Renal cortical epithelial cell (primary cell): ENCODE measurements around the gene NOTUM. TPM values are rescaled to one million over a fixed set of nuclear protein-coding genes. Genes with fewer than 3 reads are reported as not detected.
"Not testable (repeated sequence)": the region's sequence is repeated elsewhere in the genome, so short reads cannot be mapped to it uniquely, and the experiment has no call there.

ENCODE experiments used
- DNase-seq: peaks from one replicate; pipeline ENCODE4 v3.0.0-alpha.2; 2011; ENCODE audit warnings: low read depth
- total RNA-seq: library from RNA; depleted of rRNA; stranded (reverse); fragments of >200 nt; gene quantifications from 2 replicates; pipeline ENCODE4 v1.2.3, GENCODE V29; 2014

NOTUM gene
- total RNA-seq, 1 donor from 2014 or later, result 0.05 TPM

DNA sequence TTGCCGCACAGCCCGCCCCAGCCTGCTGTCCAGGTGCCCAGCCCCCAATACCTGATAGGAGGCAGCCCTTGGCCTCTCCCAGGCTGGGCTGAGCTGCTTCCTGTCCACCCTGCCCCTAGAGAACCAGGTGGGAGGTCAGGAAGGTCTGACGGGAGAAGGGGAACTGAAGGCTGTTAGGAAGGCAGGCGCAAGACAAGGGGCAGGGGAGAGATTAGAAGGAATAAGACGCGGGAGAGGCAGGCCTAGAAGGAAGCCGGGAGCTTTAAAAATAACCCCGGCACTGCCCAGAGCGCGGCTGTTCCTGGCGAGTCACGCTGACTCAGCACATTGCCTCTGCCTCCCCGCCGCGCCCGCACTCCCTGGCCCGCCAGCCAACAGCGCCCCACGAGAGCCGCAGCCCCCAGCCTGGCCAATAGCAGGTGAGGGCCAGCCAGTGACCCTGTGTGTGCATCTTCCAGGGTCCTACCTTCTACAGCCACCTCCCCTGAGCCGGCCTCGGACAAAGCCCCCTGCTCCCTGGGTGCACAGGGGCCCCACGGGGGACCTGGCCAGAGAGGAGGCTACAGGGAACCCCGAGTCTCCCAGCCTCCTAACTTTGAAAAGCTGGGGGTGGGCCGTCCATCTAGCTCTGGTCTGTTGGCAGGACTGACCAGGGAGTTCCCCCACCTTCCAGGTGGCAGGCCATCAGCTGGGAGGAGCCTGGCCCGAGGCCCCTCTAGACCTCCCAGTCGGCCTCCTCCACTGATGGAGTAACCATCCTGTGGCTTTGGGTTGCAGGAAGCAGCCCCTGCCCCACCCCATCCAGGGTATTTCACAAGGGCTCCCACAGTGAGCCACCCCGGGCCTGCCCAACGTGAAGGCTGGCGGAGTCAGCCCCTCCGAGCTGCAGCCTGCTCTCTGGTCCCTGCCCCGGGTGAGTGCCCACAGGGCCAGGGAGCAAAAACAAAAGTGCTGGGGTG, 37.4 kb downstream of the NOTUM start:
- DNase-seq, result peak; percentile 58

DNA sequence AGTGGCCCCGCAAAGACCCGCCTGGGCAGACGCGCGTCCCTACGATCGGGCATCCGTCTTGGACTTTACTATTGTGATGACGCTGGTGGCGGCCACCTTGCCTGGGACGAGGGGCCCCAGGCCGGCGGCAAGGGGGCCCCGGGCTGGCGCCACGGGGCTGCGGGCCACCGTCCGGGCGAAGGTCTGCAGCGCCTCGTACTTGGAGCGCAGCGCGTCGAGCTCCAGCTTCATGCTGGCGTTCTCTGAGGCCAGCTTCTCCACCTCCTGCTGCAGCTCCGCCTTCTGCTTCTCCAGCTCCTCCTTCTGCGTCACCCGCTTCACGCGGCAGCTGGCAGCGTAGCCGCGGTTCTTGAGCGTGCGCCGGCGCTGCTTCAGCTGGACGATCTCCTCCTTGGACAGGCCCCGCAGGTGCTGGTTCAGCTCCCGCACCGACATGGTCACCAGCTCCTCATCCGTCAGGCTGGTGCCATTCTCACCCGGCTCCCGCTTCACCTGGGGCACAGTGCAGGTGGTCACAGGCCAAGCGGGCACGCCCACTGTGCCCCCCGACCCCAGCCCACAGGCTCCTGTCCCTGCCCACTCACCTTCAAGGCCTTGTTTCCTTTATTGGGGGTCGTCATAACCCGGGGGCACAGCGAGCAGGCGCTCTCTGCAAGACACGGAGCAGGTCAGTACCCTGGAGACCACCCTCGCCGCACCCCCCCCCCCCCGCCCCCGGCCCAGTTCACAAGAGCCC, 38.3 kb downstream of the NOTUM start:
- DNase-seq, result no peak

DNA sequence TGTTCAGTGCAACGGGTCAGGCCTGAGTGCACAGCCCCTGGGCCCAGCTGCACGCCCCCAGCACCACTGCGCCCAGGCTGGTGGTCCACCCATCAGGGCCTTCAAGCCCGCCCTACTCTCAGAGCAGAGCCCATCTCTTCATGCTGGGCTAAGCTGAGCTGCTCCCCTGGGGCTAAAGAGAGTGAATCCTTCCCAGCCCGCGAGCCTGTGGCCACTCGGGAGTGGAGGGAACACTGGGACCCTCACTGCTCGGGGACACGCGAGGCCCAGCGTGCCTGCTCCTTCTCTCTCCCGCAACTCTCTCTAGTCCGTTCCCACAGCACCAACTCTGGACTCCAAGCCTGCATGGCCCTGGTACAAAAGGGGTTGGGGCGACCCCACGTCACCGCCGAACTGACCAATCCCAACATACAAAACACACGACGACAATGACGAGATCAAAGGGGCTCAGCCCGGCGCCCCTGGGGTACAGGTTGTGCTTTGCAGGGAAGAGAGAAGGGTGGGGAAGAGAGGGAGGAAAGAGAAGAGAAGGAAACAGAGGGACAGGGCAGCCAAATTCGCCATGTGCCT, 38.9 kb downstream of the NOTUM start:
- no peak for DNase-seq

DNA sequence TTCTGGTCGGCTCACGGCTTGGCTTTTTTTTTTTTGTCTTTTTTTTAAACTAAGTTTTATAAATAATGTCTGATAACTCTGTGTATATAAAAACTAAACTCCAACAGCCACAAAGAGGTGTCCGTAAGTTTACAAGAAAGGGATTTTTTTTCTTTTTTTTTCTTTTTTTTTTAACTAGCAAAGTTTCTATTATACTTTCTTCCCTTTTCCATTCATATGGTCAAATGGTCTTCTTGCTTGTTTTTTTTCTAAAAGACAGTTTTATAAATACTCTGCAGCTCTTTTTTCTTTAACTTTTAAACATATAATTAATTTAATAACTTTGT, 39.5 kb downstream of the NOTUM start:
- DNase-seq, result no peak

DNA sequence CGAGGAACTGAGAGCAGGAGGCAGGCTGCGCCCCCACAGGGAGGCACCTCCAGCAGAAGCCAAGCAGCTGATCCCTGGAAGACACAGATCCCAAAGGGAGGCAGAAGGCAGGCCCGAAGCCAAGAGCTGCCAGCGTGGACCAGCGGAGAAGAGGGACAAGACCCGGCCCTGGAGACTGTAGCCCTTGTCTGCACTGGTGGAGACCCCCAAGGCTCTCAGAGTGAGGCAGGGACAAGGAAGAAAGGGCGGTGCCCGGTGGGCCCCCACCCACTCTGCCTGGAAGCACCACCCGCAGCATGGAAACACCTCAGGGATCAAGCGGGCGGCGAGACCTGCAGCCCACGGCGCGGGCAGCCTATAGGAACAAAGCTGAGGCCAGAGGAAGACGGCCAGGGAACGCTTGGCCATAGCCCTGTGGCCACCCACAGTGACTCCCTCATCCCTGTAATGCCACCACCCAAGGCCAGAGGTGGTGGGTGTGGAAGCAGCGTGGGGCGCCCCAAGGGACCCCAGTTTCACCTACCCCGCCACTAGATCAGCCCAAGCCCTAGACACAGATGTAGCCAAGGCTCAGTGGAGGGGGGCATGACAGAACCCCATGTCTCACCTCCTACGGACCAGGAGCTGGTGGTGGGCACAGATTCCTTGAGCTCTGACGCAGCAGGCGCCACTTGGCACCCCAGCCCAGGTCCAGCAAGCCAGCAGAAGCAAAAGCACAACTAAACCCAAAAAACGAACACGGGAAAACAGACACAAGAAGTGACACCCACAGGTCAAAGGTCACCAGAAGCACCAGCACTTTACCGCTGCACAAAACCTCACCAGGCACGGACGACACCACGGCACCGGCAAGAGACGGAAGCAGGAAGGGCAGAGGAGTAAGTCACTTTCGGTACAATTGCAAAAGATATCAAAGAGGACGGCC, 40.1 kb downstream of the NOTUM start:
- no peak for DNase-seq

DNA sequence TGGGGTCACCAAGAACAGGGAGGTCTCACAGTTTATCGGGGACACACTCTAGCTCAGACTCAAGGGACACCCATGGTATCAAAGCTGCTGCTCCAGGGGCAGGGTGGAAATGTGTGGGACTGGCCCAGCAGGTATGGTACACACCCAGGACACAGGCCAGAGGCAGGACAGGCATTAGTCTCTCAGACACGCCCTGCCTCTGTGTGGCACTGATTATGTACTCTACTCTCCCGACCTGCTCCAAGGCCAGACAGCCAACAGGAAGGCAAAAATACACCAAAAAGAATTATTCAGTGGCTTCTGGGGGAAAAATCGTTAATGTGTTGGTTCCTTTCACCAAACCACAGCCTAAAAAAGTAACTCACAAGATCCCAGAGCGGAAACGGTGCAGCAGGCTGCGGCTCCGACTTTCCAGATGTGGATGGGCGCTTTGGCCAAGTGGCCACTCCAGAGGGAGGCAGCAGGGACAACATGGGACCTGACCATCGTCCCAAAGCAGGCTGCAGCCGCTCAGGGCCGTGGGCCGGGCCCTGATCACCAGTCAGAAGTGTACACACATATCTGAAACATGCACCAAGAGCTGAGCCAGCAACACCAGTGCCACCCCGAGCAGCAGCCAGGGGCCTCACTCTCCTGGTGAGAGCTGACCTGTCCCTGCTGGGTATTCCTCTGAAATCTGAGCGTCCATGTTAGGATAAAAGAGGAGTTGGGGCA, 42.0 kb downstream of the NOTUM start:
- DNase-seq, result no peak

DNA sequence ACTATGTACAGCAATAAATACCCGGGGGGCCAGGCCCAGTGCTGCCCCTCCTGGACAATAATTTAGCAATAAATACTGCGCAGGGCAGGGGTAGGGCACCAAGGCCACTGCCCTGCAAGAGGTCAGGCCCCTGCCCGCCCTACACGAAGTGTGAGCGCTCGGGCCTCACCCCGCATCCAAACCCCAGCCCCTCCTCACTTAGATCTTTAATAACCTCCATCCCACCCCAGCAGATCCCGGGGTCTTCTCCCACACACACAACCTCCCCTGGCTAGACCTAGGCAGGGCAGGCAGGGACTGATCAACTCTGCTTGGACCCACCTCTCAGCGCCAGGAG, 42.7 kb downstream of the NOTUM start:
- DNase-seq, result not testable (repeated sequence)

DNA sequence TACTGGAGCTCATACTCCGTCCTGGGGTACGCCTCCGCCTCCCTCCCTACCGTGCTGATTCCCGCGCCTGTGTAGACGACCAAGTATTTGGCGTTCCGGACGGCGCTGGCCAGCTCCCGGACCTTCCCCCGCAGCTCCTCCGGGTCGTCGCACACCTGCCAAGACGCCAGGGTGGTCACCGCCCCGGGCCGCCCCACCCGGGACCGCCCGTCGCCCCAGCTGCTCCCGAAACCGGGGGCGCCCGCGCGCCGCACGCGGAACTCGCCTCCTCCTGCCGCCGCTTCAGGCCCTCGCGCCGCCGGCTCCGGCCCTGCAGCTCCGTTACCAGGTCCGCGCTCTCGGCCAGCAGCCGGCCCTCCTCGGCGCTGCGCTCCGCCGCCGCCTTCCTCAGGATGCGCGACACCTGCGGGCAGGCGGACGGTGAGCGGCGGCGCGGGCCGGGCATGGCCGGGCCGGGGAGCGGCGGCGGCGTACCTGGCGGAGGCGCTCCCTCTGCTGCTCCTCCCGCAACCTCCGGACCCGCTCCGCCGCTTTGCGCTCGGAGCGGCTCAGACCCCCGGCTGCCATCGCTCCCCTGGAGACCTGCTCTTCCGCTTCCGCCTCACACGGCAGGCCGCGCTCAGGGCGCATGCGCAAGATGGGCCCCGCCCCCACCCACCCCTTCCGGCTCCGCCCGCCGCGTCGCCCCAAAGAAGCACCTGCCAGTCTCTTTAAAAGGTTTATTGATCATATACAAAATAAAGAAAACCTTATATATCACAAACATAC, 43.2 kb downstream of the NOTUM start, which contains the start of gene SIRT7:
TSS of gene SIRT7 (minus strand) at position 612 of the 768 bp plus-strand sequence. CDS start at position 567, 45 bp downstream.
- DNase-seq, result no peak

DNA sequence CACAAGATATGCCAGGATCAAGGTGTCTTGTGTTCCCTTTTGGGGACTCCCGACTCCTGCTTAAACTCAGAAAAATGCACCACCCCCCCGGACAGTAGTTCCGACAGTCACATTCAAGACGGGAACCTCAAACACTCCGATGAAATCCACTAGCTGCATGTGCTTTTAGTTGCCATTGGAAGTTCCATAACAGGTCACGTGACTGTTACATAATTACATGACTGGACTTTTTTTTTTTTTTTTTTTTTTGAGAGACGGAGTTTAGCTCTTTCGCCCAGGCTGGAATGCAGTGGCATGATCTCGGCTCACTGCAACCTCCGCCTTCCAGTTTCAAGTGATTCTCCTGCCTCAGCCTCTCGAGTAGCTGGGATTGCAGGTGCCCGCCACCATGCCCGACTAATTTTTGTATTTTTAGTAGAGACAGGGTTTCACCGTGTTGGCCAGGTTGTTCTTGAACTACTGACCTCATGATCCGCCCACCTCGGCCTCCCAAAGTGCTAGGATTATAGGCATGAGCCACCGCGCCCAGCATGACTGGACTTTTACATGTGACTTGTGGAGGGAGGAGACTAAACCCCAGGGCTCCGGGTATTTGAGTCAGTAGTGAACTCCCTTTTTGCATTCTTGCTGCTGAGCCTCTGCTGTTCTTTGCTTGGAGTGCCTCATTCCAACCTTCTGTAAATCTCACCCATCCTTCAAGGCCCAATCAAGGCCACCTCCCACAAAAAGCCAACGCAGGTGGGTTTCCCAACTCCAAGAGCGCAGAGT, 44.6 kb downstream of the NOTUM start:
- peak; percentile 74 for DNase-seq

DNA sequence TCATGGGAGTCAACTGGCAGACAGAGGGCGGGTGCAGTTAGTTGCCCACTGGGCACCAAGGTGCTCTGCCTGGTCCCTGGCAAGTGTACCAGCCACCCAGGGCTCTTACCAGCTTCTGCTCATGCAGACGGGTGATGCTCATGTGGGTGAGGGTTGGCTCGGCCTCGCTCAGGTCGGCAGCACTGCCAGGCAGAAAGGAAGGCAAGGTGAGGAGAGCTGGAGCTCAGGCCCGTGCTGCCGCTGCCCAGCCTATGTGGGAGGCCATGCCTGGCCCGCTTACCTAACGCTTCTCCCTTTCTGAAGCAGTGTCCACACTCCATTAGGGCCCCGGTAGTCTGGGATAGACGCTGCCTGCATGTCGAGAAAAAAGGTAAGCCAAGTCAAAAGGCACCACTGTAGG, 45.7 kb downstream of the NOTUM start:
- no peak for DNase-seq

DNA sequence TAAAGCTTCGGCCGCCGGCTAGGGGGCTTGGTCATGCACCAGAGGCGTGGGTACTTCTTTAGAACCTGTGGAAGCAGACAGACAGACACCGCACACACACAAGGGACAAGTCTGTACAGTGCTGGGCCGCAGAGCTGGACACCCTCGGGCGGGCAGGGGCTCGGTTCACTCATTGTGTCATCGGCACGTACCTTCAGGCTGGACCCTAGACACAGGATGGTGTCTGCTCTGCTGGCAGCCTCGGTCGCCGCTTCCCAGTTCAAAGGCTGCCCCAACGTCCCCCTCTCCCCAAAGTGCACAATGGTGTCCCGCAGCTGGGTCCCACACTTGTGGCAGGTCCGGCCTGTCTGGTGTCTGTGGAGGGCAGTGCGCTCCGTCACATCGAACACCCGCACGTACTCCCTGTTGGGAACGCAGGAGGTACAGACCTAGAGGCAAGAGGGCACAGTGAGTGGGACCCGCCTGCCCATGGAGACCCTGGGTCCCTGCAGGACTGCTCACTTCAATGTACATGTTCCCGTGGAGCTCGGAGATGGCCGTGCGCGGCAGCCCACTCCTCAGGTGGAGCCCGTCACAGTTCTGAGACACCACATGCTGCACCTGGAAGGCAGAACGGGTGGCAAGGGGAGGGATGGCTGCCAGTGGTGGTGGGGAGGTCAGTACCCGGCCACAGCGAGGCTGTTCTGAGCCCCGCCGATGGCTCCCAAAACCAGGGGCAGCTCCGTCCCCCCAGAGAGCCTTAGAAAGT, 46.7 kb downstream of the NOTUM start:
- no peak for DNase-seq

DNA sequence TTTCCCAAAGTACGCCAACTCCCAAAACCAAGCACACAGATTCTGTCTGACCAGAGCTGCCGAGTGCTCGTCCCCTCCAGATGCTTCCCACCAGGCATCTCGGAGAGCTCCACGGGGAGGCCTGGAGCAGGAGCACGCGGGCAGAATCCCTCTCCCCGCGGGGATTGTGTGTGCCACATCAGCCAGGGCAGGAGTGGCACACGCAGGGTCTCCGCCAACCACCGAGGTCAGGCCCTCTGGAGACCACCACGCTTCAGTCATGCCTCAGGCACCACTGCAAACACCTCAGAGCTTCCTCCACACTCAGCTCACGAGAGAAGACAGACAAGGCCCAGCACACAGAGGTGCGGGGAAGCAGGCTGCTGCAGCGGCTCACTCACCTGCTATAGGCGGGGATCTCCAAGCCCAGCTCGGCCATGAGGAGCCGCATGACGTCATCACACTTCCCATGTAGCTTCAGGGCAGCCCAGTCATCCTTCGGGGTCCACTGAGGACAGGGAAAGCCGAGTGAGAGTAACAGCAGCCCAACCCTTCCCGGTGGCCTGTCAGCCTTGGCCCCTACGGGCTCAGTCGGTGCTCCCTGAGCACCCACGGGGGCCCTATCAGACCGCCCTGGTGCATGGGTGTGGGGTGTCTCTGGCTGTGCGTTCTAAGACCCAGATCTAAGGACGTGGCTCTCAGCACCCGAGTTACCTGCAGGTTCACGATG, 47.4 kb downstream of the NOTUM start:
- DNase-seq, result no peak

DNA sequence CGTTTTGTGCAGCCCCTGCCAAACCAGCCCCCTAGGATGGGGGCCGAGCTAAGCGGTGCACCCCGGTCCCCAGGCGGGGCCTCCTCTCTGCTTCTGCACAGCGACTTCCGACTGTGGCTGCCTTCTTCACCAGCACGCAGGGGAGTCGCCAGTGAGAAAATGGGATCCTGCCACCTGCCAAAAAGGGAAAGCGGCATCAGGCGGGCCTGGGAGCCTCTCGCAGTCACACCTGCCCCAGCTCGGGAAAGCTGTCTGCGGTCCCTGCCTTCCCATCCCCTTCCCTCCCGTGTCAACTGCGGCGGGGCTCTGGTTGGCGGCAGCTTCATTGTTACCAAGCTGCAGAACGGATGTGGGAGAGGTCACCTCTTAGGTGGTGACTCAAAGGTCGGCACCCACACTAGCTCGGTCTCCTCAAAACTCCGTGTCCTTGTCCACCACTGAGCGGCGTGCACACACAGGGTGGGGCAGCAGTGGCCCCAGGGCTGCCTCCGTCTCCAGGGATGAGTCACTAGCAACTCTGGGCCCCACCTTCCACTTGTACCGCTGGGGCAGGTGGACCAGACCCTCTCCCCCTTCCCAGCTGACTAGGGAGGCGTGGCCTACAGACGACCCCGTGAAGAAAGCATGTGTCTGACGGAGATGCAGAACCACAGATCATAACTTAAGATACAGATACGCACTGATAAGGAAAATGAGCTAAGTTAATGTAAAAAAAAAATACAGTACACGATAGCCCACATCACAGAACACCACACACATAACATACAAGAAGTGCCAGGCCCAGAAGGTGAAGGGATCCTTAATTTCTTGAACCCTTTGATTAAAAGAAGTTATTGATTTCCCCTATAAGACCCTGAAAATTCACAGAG, 48.3 kb downstream of the NOTUM start:
- DNase-seq, result no peak

DNA sequence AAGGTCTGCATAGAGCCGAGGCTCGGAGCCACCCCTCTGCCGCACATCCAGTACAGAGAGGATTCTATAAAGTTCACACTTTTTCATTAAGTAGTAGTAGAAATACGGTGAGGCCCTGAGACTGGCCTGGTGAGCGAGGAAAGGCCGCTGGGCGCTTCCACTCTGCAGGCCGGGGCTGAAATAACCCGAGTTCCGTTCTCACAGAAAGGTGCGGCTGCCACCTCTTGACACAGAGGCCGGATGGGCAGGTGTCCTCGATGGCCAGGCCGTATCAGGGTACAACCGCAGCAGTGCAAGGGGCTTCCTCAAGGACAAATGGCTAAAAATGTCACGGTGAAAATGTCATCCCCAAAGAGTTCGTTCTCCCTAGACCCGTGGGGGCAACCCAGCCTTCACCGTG, 49.0 kb downstream of the NOTUM start:
- no peak for DNase-seq

DNA sequence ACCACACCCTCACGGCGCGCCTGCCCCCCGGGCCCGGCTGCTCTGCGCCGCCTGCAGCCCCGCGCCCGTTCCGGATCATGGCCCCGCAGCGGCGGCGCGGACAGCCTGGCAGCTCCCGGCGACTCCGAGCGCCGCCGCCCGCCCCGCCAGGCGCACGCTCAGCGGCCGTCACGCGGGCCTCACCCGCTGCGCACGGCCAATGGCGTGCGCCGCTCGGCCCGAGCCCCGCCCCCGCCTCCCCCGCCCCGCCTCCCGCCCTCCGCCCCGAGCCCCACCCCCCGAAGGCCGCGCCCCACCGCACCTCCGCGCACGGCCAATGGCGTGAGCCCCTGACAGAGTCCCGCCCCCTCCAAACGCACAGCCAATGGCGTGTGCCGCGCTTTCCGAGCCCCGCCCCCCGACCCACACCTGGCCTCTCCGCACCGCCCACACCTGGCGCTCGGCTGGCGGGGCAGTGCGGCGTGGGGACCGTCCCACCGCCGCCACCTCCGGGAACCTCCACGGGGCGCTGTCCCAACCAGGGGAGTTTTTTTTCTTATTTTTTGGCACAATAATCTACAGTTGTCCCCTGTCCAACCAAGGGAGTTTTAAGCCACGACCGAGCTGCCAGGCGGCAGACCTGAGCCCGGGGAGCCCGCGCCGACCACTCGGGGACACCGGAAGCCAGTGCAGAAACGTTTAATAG, 49.6 kb downstream of the NOTUM start, which contains the start of gene PCYT2:
TSS of gene PCYT2 (minus strand) at position 123 of the 685 bp plus-strand sequence. CDS start at position 79, 44 bp downstream.
- peak; percentile 48 for DNase-seq

DNA sequence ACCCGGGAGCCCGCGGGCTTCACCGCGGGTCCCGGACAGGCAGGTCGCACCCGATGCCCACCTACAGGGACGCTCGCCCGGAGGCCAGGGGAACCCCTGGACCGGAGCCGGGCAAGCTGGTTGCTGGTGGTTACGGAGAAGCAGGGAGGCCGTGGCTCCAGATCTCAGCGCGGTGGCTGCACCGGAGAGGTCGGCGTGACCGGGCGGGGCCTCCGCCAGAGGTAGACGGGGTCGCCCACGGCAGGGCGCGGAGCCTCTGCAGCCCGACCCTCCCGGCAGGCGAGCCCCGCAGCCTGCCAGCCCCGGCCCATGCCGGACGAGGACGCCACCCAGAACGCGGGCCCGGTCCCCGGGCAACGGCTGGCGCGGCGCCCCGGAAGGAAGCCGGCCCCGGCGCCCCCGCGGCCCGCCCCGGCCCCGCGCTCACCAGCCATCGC, 50.1 kb downstream of the NOTUM start:
- DNase-seq, result no peak
